ENCODE data around the gene TSPEAR. TPM values are rescaled to one million over a fixed set of nuclear protein-coding genes. Genes with fewer than 3 reads are reported as not detected.

The TSPEAR gene
- total RNA-seq, 1 experiment from 2014 or later, result 0.32 TPM

- TF ChIP-seq CTCF (IDR thresholded peaks at IDR 0.05; ENCODE audit: insufficient read depth in 1 of 2, low read depth in 1 of 2, low read length in 1 of 2, severe bottlenecking in 1 of 2, unreplicated experiment in 1 of 2), result no peak
- no peak overlapping the region for H3K4me3 Mint-ChIP-seq (ENCODE audit: unreplicated experiment)
- Histone ChIP-seq H3K36me3 (ENCODE audit: control insufficient read depth, insufficient read depth, low read length) (no peaks in the 10 kb centered on the region), H3K9me3 (peaks cover 7% of the 10 kb centered on the region; the same call in 1 of the 2 replicates), H3K4me1 (no peaks in the 10 kb centered on the region), H3K4me3 (ENCODE audit: low read depth, low read length) (no peak overlapping the region), H3K27me3 (replicated peaks; ENCODE audit: control insufficient read depth, insufficient read depth, low read length) (no peaks in the 10 kb centered on the region)
- peaks cover 6% of the 10 kb centered on the region for H3K27me3 Mint-ChIP-seq (ENCODE audit: insufficient read depth, unreplicated experiment)
- peaks cover 6% of the 10 kb centered on the region for H3K4me1 Mint-ChIP-seq (ENCODE audit: low read depth, unreplicated experiment)
- no peak for DNase-seq
- H3K9me3 Mint-ChIP-seq (ENCODE audit: unreplicated experiment), result peaks cover 26% of the 10 kb centered on the region
- ChIA-PET POLR2A (no interaction called here), CTCF (no interaction called here)
- no peaks in the 10 kb centered on the region for H3K36me3 Mint-ChIP-seq (ENCODE audit: insufficient read depth, unreplicated experiment)
- intact Hi-C loops (cut with micrococcal nuclease; ENCODE audit: unreplicated experiment), result no loop called here
- no TSS peak for BruUV-seq (replicated peaks)
- H3K27ac Mint-ChIP-seq (ENCODE audit: unreplicated experiment), result no peak overlapping the region
Observed at GRCh38 chr21:44569861-44570517, 141.4 kb downstream of the TSPEAR start.

DNA sequence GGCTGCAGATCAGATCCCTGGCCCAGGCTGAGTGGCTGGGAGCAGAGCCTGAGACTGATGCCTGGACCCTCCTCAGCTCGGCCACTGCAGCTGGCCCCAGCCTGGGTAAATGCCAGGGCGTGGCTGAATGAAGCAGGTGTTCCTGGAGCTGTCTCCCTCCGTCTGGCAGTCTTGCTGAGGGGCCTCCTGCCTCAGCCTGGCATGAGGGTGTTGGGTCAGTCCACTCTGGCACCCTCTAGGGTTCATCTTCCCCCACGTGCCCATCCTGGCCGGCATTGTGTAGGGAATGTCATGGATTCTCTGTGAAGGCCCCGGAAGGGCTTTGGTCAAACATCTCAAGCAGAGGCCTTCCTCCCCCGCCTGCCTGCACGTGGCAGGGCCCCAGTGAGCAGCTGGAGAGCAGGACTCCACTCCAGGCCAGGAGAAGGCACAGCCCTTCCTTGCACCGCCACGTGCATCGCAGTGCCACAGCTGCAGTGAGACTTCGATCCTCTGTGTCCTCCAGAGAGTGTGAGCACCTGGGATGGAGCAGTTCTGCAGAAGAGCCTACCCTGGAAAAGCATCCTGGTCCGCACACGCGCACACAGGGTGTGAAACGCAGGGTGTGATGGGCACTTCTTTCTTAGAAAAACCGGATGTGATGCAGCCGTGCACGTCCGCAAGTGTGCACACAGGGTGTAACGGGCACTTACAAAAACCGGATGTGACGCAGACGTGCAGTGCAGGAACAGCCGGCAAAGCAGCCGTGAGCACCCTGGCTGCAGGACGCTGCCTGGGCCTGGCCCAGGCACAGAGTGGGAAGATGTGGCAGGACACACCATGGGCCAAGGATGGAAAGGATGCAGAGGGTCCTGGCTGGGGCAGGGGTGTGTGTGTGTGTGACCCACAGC, 142.5 kb downstream of the TSPEAR start:
- Mint-ChIP-seq H3K36me3 (ENCODE audit: insufficient read depth, unreplicated experiment) (no peaks in the 10 kb centered on the region), H3K27me3 (ENCODE audit: insufficient read depth, unreplicated experiment) (peaks cover 10% of the 10 kb centered on the region), H3K4me3 (ENCODE audit: unreplicated experiment) (no peak overlapping the region), H3K9me3 (ENCODE audit: unreplicated experiment) (peaks cover 26% of the 10 kb centered on the region), H3K27ac (ENCODE audit: unreplicated experiment) (no peak overlapping the region), H3K4me1 (ENCODE audit: low read depth, unreplicated experiment) (no peaks in the 10 kb centered on the region)
- intact Hi-C loops (cut with micrococcal nuclease; ENCODE audit: unreplicated experiment), result no loop called here
- no peaks in the 10 kb centered on the region for H3K27me3 ChIP-seq (replicated peaks; ENCODE audit: control insufficient read depth, insufficient read depth, low read length)
- ChIA-PET POLR2A (no interaction called here), CTCF (no interaction called here)
- no peak for TF ChIP-seq CTCF (IDR thresholded peaks at IDR 0.05; ENCODE audit: insufficient read depth in 1 of 2, low read depth in 1 of 2, low read length in 1 of 2, severe bottlenecking in 1 of 2, unreplicated experiment in 1 of 2)
- DNase-seq, result no peak
- no TSS peak for BruUV-seq (replicated peaks)
- peaks cover 16% of the 10 kb centered on the region; the same call in 1 of the 2 replicates for H3K9me3 ChIP-seq
- no peak overlapping the region for H3K4me3 ChIP-seq (ENCODE audit: low read depth, low read length)
- no peaks in the 10 kb centered on the region for H3K36me3 ChIP-seq (ENCODE audit: control insufficient read depth, insufficient read depth, low read length)
- H3K4me1 ChIP-seq, result no peaks in the 10 kb centered on the region

- Histone ChIP-seq H3K4me1 (no peaks in the 10 kb centered on the region), H3K4me3 (ENCODE audit: low read depth, low read length) (no peak overlapping the region), H3K27me3 (replicated peaks; ENCODE audit: control insufficient read depth, insufficient read depth, low read length) (no peaks in the 10 kb centered on the region), H3K9me3 (peaks cover 16% of the 10 kb centered on the region; the same call in 1 of the 2 replicates), H3K36me3 (ENCODE audit: control insufficient read depth, insufficient read depth, low read length) (no peaks in the 10 kb centered on the region)
- ChIA-PET CTCF (no interaction called here), POLR2A (no interaction called here)
- H3K27ac Mint-ChIP-seq (ENCODE audit: unreplicated experiment), result no peak overlapping the region
- no peaks in the 10 kb centered on the region for H3K4me1 Mint-ChIP-seq (ENCODE audit: low read depth, unreplicated experiment)
- no TSS peak for BruUV-seq (replicated peaks)
- intact Hi-C loops (cut with micrococcal nuclease; ENCODE audit: unreplicated experiment), result no loop called here
- no peak overlapping the region for H3K4me3 Mint-ChIP-seq (ENCODE audit: unreplicated experiment)
- peaks cover 12% of the 10 kb centered on the region for H3K27me3 Mint-ChIP-seq (ENCODE audit: insufficient read depth, unreplicated experiment)
- no peak for DNase-seq
- no peaks in the 10 kb centered on the region for H3K36me3 Mint-ChIP-seq (ENCODE audit: insufficient read depth, unreplicated experiment)
- TF ChIP-seq CTCF (IDR thresholded peaks at IDR 0.05; ENCODE audit: insufficient read depth in 1 of 2, low read depth in 1 of 2, low read length in 1 of 2, severe bottlenecking in 1 of 2, unreplicated experiment in 1 of 2), result no peak
- H3K9me3 Mint-ChIP-seq (ENCODE audit: unreplicated experiment), result peaks cover 26% of the 10 kb centered on the region
Observed at GRCh38 chr21:44568261-44568660, 143.1 kb downstream of the TSPEAR start.

Data from Caco-2 (cell line).